HL-60 (cell line): ENCODE results near the gene NOVA1.

ENCODE experiments used
- GABPA ChIP-seq: IDR thresholded peaks from 2 replicates; pipeline ENCODE4 v1.6.1; 2012; ENCODE audit warnings: low read depth
- POLR2AphosphoS5 ChIP-seq: IDR thresholded peaks from 2 replicates; pipeline ENCODE4 v1.6.1; 2012; ENCODE audit warnings: low read depth
- REST ChIP-seq: IDR thresholded peaks from 2 replicates; pipeline ENCODE4 v1.6.1; 2012; ENCODE audit warnings: low read depth; ENCODE audit not compliant: insufficient replicate concordance
- SPI1 ChIP-seq: IDR thresholded peaks from 2 replicates; pipeline ENCODE4 v1.6.1; 2012; ENCODE audit warnings: low read depth, mild to moderate bottlenecking, borderline replicate concordance
- TF ChIP-seq, protein P1 (sequence below): IDR thresholded peaks from one replicate; pipeline ENCODE4 v1.5.1; 2011; ENCODE audit warnings: low read length, control low read depth, inconsistent platforms; ENCODE audit not compliant: insufficient read depth

- TF ChIP-seq, protein P1, sequence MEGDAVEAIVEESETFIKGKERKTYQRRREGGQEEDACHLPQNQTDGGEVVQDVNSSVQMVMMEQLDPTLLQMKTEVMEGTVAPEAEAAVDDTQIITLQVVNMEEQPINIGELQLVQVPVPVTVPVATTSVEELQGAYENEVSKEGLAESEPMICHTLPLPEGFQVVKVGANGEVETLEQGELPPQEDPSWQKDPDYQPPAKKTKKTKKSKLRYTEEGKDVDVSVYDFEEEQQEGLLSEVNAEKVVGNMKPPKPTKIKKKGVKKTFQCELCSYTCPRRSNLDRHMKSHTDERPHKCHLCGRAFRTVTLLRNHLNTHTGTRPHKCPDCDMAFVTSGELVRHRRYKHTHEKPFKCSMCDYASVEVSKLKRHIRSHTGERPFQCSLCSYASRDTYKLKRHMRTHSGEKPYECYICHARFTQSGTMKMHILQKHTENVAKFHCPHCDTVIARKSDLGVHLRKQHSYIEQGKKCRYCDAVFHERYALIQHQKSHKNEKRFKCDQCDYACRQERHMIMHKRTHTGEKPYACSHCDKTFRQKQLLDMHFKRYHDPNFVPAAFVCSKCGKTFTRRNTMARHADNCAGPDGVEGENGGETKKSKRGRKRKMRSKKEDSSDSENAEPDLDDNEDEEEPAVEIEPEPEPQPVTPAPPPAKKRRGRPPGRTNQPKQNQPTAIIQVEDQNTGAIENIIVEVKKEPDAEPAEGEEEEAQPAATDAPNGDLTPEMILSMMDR = no peak
- TF ChIP-seq REST (no peak), GABPA (no peak), POLR2AphosphoS5 (no peak), SPI1 (no peak)
Observed at GRCh38 chr14:26427097-26427496, 170.7 kb downstream of the NOVA1 start.
